Caco-2 (cell line): ENCODE results near the gene UBE2L5. TPM values are rescaled to one million over a fixed set of nuclear protein-coding genes. Genes with fewer than 3 reads are reported as not detected.

Experiments used
- BruUV-seq: library from RNA; stranded (reverse); fragments of 400-500 nt; replicated peaks from 2 replicates; lab custom pipeline; 2021; lab: Mats Ljungman, UMichigan
- CTCF ChIA-PET: fragments of 300-600 bp; sonication (Branson Sonifier 250); formaldehyde crosslinking; loops from one replicate; lab custom pipeline; 2022; ENCODE audit warnings: antibody characterized with exemption; lab: Charles Lee
- POLR2A ChIA-PET: fragments of 300-600 bp; sonication (Branson Sonifier 250); formaldehyde crosslinking; loops from one replicate; lab custom pipeline; 2022; ENCODE audit warnings: antibody characterized with exemption; lab: Charles Lee
- DNase-seq, 2 experiments: peaks; one replicate each; pipeline versions ENCODE4 v3.0.0 to v3.0.0-alpha.2; 2020 to 2022
- H3K27me3 ChIP-seq: replicated peaks from 2 replicates; pipeline ENCODE4 v1.6.0; 2011; ENCODE audit warnings: low read length; ENCODE audit not compliant: control insufficient read depth, insufficient read depth
- H3K36me3 ChIP-seq: 2 replicates; pipeline ENCODE4 v1.5.1; 2011; ENCODE audit warnings: low read length; ENCODE audit not compliant: control insufficient read depth, insufficient read depth
- H3K4me1 ChIP-seq: fragments of 250-450 bp; sonication (Bioruptor Pico); 2 replicates; pipeline ENCODE4 v1.5.1; 2020; ENCODE audit warnings: mild to moderate bottlenecking
- H3K4me3 ChIP-seq: 2 replicates; pipeline ENCODE4 v1.5.1; 2011; ENCODE audit warnings: low read depth, mild to moderate bottlenecking, control low read depth, low read length
- H3K9me3 ChIP-seq: fragments of 250-450 bp; sonication (Bioruptor Pico); 2 replicates; pipeline ENCODE4 v1.5.1; 2020; ENCODE audit warnings: mild to moderate bottlenecking, moderate library complexity
- H3K27ac Mint-ChIP-seq: one replicate; pipeline ENCODE4 v1.8.0; 2022; ENCODE audit warnings: mixed read lengths; ENCODE audit not compliant: unreplicated experiment
- H3K27me3 Mint-ChIP-seq: one replicate; pipeline ENCODE4 v1.8.0; 2022; ENCODE audit warnings: mixed read lengths; ENCODE audit not compliant: insufficient read depth, unreplicated experiment
- H3K36me3 Mint-ChIP-seq: one replicate; pipeline ENCODE4 v1.8.0; 2022; ENCODE audit warnings: mild to moderate bottlenecking, mixed read lengths; ENCODE audit not compliant: insufficient read depth, unreplicated experiment
- H3K4me1 Mint-ChIP-seq: one replicate; pipeline ENCODE4 v1.8.0; 2022; ENCODE audit warnings: low read depth, mixed read lengths; ENCODE audit not compliant: unreplicated experiment
- H3K4me3 Mint-ChIP-seq: one replicate; pipeline ENCODE4 v1.8.0; 2022; ENCODE audit warnings: mild to moderate bottlenecking, moderate library complexity, mixed read lengths; ENCODE audit not compliant: unreplicated experiment
- H3K9me3 Mint-ChIP-seq: one replicate; pipeline ENCODE4 v1.8.0; 2022; ENCODE audit warnings: mixed read lengths; ENCODE audit not compliant: unreplicated experiment
- CTCF ChIP-seq, 2 experiments: fragments of 200-600 bp in 1 of 2; IDR thresholded peaks; 1 replicate in 1 of 2; 2 replicates in 1 of 2; pipeline versions ENCODE4 v1.5.1 to v1.8.0; 2011 to 2022; ENCODE audit warnings: antibody characterized with exemption in 1 of 2, control low read depth in 1 of 2, inconsistent platforms in 1 of 2, low read depth in 1 of 2, low read length in 1 of 2, mild to moderate bottlenecking in 1 of 2, moderate library complexity in 1 of 2; ENCODE audit not compliant: insufficient read depth in 1 of 2, severe bottlenecking in 1 of 2, unreplicated experiment in 1 of 2
- intact Hi-C: fragments of 100-400 bp; cut with micrococcal nuclease; formaldehyde crosslinking; loops from one replicate; pipeline ENCODE4 v1.10.0; 2022; ENCODE audit not compliant: unreplicated experiment
- total RNA-seq: library from RNA; stranded (reverse); gene quantifications from 2 replicates; pipeline ENCODE4 v1.2.3, GENCODE V29; 2022

Gene UBE2L5
- total RNA-seq, 1 experiment from 2014 or later = not detected

GRCh38 chr13:30477346-30478195, 55.3 kb downstream of the UBE2L5 start:
- ChIA-PET CTCF (no interaction called here), POLR2A (no interaction called here)
- no peak for DNase-seq
- Mint-ChIP-seq H3K27ac (no peak overlapping the region), H3K9me3 (no peaks in the 10 kb centered on the region), H3K27me3 (no peaks in the 10 kb centered on the region), H3K4me3 (no peak overlapping the region), H3K36me3 (no peaks in the 10 kb centered on the region), H3K4me1 (peaks cover 23% of the 10 kb centered on the region)
- Histone ChIP-seq H3K36me3 (no peaks in the 10 kb centered on the region), H3K4me1 (peaks cover 18% of the 10 kb centered on the region), H3K27me3 (no peaks in the 10 kb centered on the region), H3K4me3 (no peak overlapping the region), H3K9me3 (peaks cover 6% of the 10 kb centered on the region)
- intact Hi-C loops = no loop called here
- no peak for TF ChIP-seq CTCF (IDR thresholded peaks at IDR 0.05; ENCODE audit: insufficient read depth in 1 of 2, low read depth in 1 of 2, low read length in 1 of 2, severe bottlenecking in 1 of 2, unreplicated experiment in 1 of 2)
- no TSS peak for BruUV-seq

Other genes starting within 250 kb of the UBE2L5 start
- gene KATNAL1, start 114.9 kb upstream of the UBE2L5 start, total RNA-seq = 4.0 and 8.1 TPM in 2 replicates
- 569 and 598 TPM in 2 replicates for gene HMGB1, start 43.4 kb downstream of the UBE2L5 start, total RNA-seq
- 23.4 and 26.7 TPM in 2 replicates for gene USPL1, start 195.4 kb downstream of the UBE2L5 start, total RNA-seq